ENCODE results near the gene CUL7. TPM values are rescaled to one million over a fixed set of nuclear protein-coding genes. Genes with fewer than 3 reads are reported as not detected.
A peak's percentile ranks its signal among the peaks of the same experiment; 100 is the strongest.

CUL7 gene
- total RNA-seq, 4 donors from 2014 or later = 16.3 to 21.0 (median 17.9) TPM

- no peak overlapping the region for H3K4me3 ChIP-seq
- 62 to 72% methylated on average over 7 of the region's 7 CpGs for WGBS, 2 donors
- H3K27me3 ChIP-seq = no peaks in the 10 kb centered on the region
- H3K4me1 ChIP-seq = peaks cover 0 to 10% (median 0%) of the 10 kb centered on the region in 4 donors
- H3K9me3 ChIP-seq = no peaks in the 10 kb centered on the region
- DNase-seq (ENCODE audit: low spot score in 2 of 2) = no peak
- TF ChIP-seq, protein P1, sequence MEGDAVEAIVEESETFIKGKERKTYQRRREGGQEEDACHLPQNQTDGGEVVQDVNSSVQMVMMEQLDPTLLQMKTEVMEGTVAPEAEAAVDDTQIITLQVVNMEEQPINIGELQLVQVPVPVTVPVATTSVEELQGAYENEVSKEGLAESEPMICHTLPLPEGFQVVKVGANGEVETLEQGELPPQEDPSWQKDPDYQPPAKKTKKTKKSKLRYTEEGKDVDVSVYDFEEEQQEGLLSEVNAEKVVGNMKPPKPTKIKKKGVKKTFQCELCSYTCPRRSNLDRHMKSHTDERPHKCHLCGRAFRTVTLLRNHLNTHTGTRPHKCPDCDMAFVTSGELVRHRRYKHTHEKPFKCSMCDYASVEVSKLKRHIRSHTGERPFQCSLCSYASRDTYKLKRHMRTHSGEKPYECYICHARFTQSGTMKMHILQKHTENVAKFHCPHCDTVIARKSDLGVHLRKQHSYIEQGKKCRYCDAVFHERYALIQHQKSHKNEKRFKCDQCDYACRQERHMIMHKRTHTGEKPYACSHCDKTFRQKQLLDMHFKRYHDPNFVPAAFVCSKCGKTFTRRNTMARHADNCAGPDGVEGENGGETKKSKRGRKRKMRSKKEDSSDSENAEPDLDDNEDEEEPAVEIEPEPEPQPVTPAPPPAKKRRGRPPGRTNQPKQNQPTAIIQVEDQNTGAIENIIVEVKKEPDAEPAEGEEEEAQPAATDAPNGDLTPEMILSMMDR (IDR thresholded peaks at IDR 0.05) = no peak
- TF ChIP-seq POLR2A (IDR thresholded peaks at IDR 0.05) = no peak
- TF ChIP-seq EP300 (IDR thresholded peaks at IDR 0.05) = no peak
- no peaks in the 10 kb centered on the region for H3K36me3 ChIP-seq
- no peak overlapping the region for H3K27ac ChIP-seq
Observed at GRCh38 chr6:43095939-43096338, 42.3 kb upstream of the CUL7 start.

- peak overlapping the region in 2 of 4 donors; percentile 11 to 27 for H3K4me3 ChIP-seq
- H3K27ac ChIP-seq = peak overlapping the region in 3 of 4 donors; percentile 3 to 18 (median 8)
- 58 to 69% methylated on average over 9 of the region's 9 CpGs for whole genome bisulfite sequencing, 2 donors
- no peak for DNase-seq (ENCODE audit: low spot score in 2 of 2)
- no peaks in the 10 kb centered on the region for H3K9me3 ChIP-seq
- TF ChIP-seq EP300 (IDR thresholded peaks at IDR 0.05) (no peak), POLR2A (IDR thresholded peaks at IDR 0.05) (no peak)
- TF ChIP-seq, protein P1 (IDR thresholded peaks at IDR 0.05) = no peak
- H3K27me3 ChIP-seq = no peaks in the 10 kb centered on the region
- peaks cover 0 to 10% (median 0%) of the 10 kb centered on the region in 4 donors for H3K4me1 ChIP-seq
- H3K36me3 ChIP-seq = no peaks in the 10 kb centered on the region
Observed at GRCh38 chr6:43093436-43094289, 40.0 kb upstream of the CUL7 start.

DNA sequence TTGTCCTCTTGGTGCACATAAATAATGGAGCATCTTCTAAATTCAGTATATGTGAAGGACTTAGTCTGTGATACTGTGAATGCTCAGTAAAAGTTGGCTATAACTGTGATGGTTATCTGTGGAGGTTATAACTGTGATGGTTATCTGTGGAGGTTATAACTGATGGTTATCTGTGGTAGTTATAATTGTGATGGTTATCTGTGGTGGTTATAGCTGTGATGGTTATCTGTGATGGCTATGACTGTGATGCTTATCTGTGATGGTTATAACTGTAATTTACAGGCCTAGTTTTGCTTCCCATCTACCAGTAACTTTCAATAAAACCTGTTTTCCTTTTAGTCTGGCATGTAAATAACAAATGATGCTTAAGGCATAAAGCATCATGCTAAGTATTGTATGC lies 39.0 kb upstream of the CUL7 start:
- Histone ChIP-seq H3K9me3 (no peaks in the 10 kb centered on the region), H3K4me3 (no peak overlapping the region), H3K36me3 (no peaks in the 10 kb centered on the region), H3K4me1 (peaks cover 0 to 10% (median 0%) of the 10 kb centered on the region in 4 donors), H3K27ac (no peak overlapping the region), H3K27me3 (no peaks in the 10 kb centered on the region)
- DNase-seq (ENCODE audit: low spot score in 2 of 2) = no peak
- TF ChIP-seq, protein P1 (IDR thresholded peaks at IDR 0.05) = no peak
- TF ChIP-seq POLR2A (IDR thresholded peaks at IDR 0.05) (no peak), EP300 (IDR thresholded peaks at IDR 0.05) (no peak)

DNA sequence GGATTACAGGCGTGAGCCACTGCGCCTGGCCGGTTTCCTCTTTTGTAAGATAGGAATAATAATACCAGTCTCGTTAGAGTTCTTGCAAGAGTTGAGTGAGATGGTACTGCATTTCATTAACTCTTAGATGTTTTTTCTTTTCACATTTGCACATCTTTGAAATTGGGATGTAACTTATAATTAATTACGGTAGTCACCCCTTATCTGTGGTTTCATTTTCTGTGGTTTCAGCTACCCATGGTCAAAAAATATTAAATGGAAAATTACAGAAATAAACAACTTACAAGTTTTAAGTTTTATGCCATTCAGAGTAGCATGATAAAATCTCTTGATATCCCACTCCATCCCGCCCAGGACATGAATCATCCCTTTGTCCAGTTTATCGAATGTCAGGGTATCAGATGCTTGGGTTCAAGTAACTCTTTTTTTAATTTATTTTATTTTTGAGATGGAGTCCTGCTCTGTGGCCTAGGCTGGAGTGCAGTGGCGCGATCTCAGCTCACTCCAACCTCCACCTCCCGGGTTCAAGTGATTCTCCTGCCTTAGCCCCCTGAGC lies 37.9 kb upstream of the CUL7 start:
- Histone ChIP-seq H3K27ac (no peak overlapping the region), H3K4me3 (no peak overlapping the region), H3K4me1 (peaks cover 0 to 3% (median 0%) of the 10 kb centered on the region in 4 donors), H3K36me3 (no peaks in the 10 kb centered on the region), H3K27me3 (no peaks in the 10 kb centered on the region), H3K9me3 (no peaks in the 10 kb centered on the region)
- TF ChIP-seq POLR2A (IDR thresholded peaks at IDR 0.05) (no peak), EP300 (IDR thresholded peaks at IDR 0.05) (no peak)
- TF ChIP-seq, protein P1 (IDR thresholded peaks at IDR 0.05) = no peak
- 87 to 91% methylated on average over 10 of the region's 10 CpGs for WGBS, 2 donors
- DNase-seq (ENCODE audit: low spot score in 2 of 2) = no peak

DNA sequence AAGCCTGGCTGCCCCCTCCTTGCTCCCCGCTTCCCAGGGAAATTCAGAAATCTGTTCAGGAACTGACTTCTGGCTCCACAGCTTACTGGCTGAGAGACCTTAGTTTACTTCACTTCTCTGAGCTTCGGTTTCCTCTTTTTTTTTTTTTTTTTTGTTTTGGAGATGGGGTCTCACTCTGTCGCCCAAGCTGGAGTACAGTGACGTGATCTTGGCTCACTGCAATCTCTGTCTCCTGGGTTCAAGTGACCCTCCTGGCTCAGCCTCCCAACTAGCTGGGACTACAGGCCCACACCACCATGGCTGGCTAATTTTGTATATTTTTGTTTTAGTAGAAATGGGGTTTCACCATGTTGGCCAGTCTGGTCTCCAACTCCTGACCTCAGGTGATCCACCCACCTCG lies 37.4 kb upstream of the CUL7 start:
- no peak for DNase-seq (ENCODE audit: low spot score in 2 of 2)
- Histone ChIP-seq H3K9me3 (no peaks in the 10 kb centered on the region), H3K36me3 (no peaks in the 10 kb centered on the region), H3K27ac (no peak overlapping the region), H3K4me1 (no peaks in the 10 kb centered on the region), H3K27me3 (no peaks in the 10 kb centered on the region), H3K4me3 (no peak overlapping the region)
- TF ChIP-seq, protein P1 (IDR thresholded peaks at IDR 0.05) = no peak
- TF ChIP-seq POLR2A (IDR thresholded peaks at IDR 0.05) = no peak
- no peak for TF ChIP-seq EP300 (IDR thresholded peaks at IDR 0.05)
- 74 to 76% methylated on average over 5 of the region's 5 CpGs for WGBS, 2 donors
